GM21390 (cell line): ENCODE measurements around the gene TCEAL1.

Source experiments
- ATAC-seq: cut with Tn5 transposase; IDR thresholded peaks from one replicate; pipeline ENCODE4 v1.9.1; 2021; ENCODE audit not compliant: unreplicated experiment

The TCEAL1 gene

GRCh38 chrX:103678199-103678993 is 49.6 kb downstream of the TCEAL1 start:
- no peak for ATAC-seq
